Suprapubic skin (tissue), 4 donors: ENCODE results near the gene TGFBRAP1. TPM values are rescaled to one million over a fixed set of nuclear protein-coding genes. Genes with fewer than 3 reads are reported as not detected.

Experiments
- DNase-seq, 2 donors: peaks; one replicate each; pipeline ENCODE4 v3.0.0-alpha.2; 2019; ENCODE audit warnings: low spot score in 2 of 2
- H3K27ac ChIP-seq: fragments of 200-600 bp; sonication (generic); one replicate; pipeline ENCODE4 v1.5.1; 2019
- H3K27me3 ChIP-seq: fragments of 200-600 bp; sonication (generic); one replicate; pipeline ENCODE4 v1.5.1; 2019
- H3K36me3 ChIP-seq: fragments of 200-600 bp; sonication (generic); one replicate; pipeline ENCODE4 v1.5.1; 2019
- H3K4me1 ChIP-seq: fragments of 200-600 bp; sonication (generic); one replicate; pipeline ENCODE4 v1.5.1; 2019
- H3K4me3 ChIP-seq: fragments of 200-600 bp; sonication (generic); one replicate; pipeline ENCODE4 v1.5.1; 2019; ENCODE audit warnings: mild to moderate bottlenecking
- H3K9me3 ChIP-seq: fragments of 200-600 bp; sonication (generic); one replicate; pipeline ENCODE4 v1.5.1; 2019
- EP300 ChIP-seq: sonication (generic); formaldehyde crosslinking; IDR thresholded peaks from one replicate; pipeline ENCODE4 v1.6.1; 2017; ENCODE audit warnings: antibody characterized with exemption
- POLR2A ChIP-seq, 2 donors: fragments of 450-650 bp; IDR thresholded peaks; one replicate each; pipeline ENCODE4 v1.6.1; 2017; ENCODE audit warnings: antibody characterized with exemption in 2 of 2, mild to moderate bottlenecking in 2 of 2, moderate library complexity in 2 of 2
- POLR2AphosphoS5 ChIP-seq, 3 donors: sonication (generic); formaldehyde crosslinking; IDR thresholded peaks; one replicate each; pipeline ENCODE4 v1.6.1; 2017; ENCODE audit warnings: antibody characterized with exemption in 3 of 3
- WGBS: methylation state at CpG from one replicate; pipeline ENCODE4 v1.1.5; 2018; 5-methylcytosine and 5-hydroxymethylcytosine counted together
- total RNA-seq, 4 donors: library from RNA; depleted of rRNA; stranded (reverse); fragments of >200 nt; gene quantifications; one replicate each; pipeline ENCODE4 v1.1.0, GENCODE V29; 2016
- TF ChIP-seq, protein P1 (sequence below), 2 donors: fragments of 200-600 bp in 1 of 2; fragments of 450-650 bp in 1 of 2; sonication (generic) in 1 of 2; IDR thresholded peaks; one replicate each; pipeline ENCODE4 v1.5.1; 2016 to 2019; ENCODE audit warnings: antibody characterized with exemption in 2 of 2, mild to moderate bottlenecking in 1 of 2, moderate library complexity in 1 of 2

The TGFBRAP1 gene
- total RNA-seq, 4 donors from 2014 or later: 31.0 to 38.1 (median 36.9) TPM

DNA sequence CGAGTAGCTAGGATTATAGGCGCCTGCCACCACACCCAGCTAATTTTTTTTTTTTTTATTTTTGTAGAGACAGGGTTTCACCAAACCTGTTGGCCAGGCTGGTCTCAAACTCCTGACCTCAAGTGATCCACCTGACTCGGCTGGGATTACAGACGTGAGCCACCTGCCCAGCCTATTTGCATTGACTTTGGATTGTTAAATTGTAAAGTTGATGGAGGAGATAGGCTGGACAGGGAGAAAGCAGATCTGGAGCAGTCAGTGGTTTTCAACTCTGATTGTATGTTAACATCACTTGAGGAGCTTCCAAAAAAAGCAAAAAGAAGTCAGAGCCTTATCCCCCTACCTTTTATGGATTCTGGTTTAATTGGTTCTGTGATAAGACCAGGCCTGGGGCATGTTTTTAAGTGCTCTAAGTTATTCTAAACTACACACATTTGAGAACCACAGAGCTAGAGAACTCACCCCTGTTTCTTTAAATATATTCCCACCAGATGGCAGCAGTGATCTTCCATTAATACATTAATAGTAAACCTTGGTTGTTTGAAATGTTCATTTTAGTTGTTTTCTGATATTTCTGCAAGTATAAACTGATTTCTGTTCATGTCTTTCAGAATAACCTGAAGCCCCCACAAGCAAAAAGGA is 15.3 kb upstream of the TGFBRAP1 start:
- Histone ChIP-seq H3K9me3 (no peaks in the 10 kb centered on the region), H3K27ac (no peak overlapping the region), H3K27me3 (no peaks in the 10 kb centered on the region), H3K4me3 (no peak overlapping the region), H3K4me1 (no peaks in the 10 kb centered on the region), H3K36me3 (peaks cover 96% of the 10 kb centered on the region)
- WGBS: 69% methylated on average over 4 of the region's 4 CpGs
- no peak for TF ChIP-seq EP300
- TF ChIP-seq, protein P1, sequence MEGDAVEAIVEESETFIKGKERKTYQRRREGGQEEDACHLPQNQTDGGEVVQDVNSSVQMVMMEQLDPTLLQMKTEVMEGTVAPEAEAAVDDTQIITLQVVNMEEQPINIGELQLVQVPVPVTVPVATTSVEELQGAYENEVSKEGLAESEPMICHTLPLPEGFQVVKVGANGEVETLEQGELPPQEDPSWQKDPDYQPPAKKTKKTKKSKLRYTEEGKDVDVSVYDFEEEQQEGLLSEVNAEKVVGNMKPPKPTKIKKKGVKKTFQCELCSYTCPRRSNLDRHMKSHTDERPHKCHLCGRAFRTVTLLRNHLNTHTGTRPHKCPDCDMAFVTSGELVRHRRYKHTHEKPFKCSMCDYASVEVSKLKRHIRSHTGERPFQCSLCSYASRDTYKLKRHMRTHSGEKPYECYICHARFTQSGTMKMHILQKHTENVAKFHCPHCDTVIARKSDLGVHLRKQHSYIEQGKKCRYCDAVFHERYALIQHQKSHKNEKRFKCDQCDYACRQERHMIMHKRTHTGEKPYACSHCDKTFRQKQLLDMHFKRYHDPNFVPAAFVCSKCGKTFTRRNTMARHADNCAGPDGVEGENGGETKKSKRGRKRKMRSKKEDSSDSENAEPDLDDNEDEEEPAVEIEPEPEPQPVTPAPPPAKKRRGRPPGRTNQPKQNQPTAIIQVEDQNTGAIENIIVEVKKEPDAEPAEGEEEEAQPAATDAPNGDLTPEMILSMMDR (IDR thresholded peaks at IDR 0.05): peak in 1 of 2 donors; percentile 11
- no peak for DNase-seq

DNA sequence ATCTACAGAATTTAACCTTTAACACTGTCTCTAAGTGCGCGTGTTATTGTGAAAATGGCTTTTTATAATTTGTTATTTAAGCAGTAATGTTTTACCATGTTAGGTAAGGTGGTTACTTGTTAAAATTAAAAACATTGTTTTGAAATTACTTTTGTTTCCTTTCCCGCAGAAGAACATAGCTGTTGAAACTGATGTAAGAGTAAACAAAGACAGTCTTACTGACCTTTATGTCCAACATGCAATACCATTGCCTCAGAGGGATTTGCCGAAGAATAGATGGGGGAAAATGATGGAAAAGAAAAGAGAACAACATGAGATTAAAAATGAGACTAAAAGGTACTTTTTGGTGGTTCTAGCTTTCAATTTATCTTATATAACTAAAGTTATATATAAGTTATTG is 9.9 kb upstream of the TGFBRAP1 start:
- Histone ChIP-seq H3K27me3 (no peaks in the 10 kb centered on the region), H3K27ac (no peak overlapping the region), H3K36me3 (peaks cover 43% of the 10 kb centered on the region), H3K4me3 (no peak overlapping the region), H3K9me3 (no peaks in the 10 kb centered on the region), H3K4me1 (peaks cover 25% of the 10 kb centered on the region)
- TF ChIP-seq, protein P1 (IDR thresholded peaks at IDR 0.05): no peak
- TF ChIP-seq POLR2A (IDR thresholded peaks at IDR 0.05): no peak
- TF ChIP-seq EP300: no peak
- TF ChIP-seq POLR2AphosphoS5 (IDR thresholded peaks at IDR 0.05): no peak
- WGBS: 89% methylated on average over 4 of the region's 4 CpGs
- DNase-seq: no peak

DNA sequence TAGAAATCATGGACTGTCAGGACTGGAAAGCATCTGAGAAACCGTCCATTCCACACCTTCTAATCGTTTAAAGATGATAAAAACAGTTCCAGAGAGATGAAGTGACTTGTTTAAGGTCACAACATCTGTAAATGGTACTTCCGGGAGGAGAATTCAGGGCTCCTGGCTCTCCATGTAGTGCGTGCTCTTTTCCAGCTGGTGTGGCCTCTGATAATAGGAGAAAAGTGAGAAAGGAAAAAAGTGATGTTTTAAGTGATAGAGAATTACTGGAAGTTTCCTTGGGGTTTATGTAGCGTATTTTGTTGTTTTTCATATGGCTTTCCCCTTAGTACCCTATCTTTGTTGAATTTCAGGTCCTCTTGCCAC is 8.5 kb upstream of the TGFBRAP1 start:
- Histone ChIP-seq H3K9me3 (no peaks in the 10 kb centered on the region), H3K36me3 (peaks cover 29% of the 10 kb centered on the region), H3K4me3 (peak overlapping the region; percentile 93), H3K27ac (peak overlapping the region; percentile 93), H3K4me1 (peaks cover 25% of the 10 kb centered on the region), H3K27me3 (no peaks in the 10 kb centered on the region)
- no peak for DNase-seq
- TF ChIP-seq EP300: no peak
- no peak for TF ChIP-seq POLR2AphosphoS5 (IDR thresholded peaks at IDR 0.05)
- TF ChIP-seq, protein P1 (IDR thresholded peaks at IDR 0.05): no peak
- TF ChIP-seq POLR2A (IDR thresholded peaks at IDR 0.05): no peak
- WGBS: 5% methylated on average over 5 of the region's 5 CpGs

DNA sequence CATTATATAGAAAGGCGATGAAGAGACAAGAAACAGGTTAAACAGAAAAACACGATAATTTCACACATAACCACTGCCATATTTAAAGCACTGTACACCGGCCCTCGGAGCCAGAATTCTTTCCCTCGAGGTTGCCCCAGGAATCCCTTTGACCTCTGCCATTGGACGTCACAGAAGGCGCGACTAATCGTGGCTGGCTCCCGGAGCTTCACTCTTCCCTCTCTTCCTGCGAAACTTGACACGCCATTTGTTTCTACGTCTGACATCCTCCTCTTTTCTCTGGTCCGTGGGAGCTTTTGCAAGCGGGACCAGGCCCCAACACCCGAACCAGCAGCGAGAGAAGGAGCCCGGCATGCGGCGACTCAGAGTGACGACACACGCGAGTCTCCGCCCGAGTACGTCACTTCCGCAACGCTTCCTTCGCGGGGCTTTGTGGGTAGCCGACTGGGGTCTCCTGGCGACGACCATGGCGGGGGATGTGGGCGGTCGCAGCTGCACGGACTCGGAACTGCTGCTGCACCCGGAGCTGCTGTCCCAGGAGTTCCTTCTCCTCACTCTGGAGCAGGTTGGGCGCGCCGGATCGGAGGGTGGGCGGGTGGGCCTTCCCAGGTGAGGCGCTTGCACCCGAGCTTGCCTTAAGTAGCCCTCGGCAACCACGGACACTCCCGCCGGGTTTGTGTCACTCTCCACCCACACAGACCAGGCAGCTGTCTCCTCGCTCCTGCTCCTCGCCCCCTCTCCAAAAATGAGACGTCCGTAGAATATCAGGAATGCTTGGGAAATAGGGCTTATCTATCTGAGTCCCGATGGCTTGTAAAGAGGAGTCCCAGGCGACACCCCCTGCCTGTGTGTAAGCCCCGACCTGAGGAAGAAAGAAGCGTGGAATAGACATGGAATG is 7.8 kb upstream of the TGFBRAP1 start, which contains the start of gene C2orf49:
C2orf49 (plus strand) TSS at position 419 of the 898 bp plus-strand sequence; CDS start at position 467, 48 bp downstream.
- peak; percentile 93 to 94 for DNase-seq
- TF ChIP-seq EP300: no peak
- TF ChIP-seq, protein P1 (IDR thresholded peaks at IDR 0.05): no peak
- peak; percentile 51 to 75 (median 69) for TF ChIP-seq POLR2AphosphoS5 (IDR thresholded peaks at IDR 0.05)
- peak in 1 of 2 donors; percentile 56 for TF ChIP-seq POLR2A (IDR thresholded peaks at IDR 0.05)
- Histone ChIP-seq H3K27me3 (no peaks in the 10 kb centered on the region), H3K4me3 (peak within 1 kb of the TSS; percentile 93), H3K4me1 (peaks cover 25% of the 10 kb centered on the region), H3K9me3 (no peaks in the 10 kb centered on the region), H3K36me3 (peaks cover 22% of the 10 kb centered on the region), H3K27ac (peak within 1 kb of the TSS; percentile 93)
- WGBS: under 1% methylated on average over 38 of the region's 58 CpGs

DNA sequence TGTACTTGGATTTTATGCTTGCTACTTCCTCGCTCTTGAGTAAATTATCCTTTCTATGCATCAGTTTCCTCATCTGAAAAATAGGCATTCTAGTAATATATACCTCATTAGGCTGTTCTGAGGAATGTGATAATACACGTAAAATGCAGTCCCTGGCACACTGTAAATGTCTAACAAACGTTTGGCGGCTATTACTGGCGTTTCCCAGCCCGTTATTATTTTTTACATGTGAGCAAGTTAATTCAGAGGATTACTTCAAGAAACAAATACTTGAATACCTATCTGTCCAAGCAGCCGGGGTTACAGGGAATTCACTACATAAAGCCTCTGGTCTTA is 7.2 kb upstream of the TGFBRAP1 start:
- Histone ChIP-seq H3K27ac (peak overlapping the region; percentile 93), H3K4me1 (peaks cover 25% of the 10 kb centered on the region), H3K27me3 (no peaks in the 10 kb centered on the region), H3K4me3 (peak overlapping the region; percentile 93), H3K9me3 (no peaks in the 10 kb centered on the region), H3K36me3 (peaks cover 16% of the 10 kb centered on the region)
- WGBS: 3% methylated on average over 7 of the region's 7 CpGs
- TF ChIP-seq EP300 (no peak), POLR2AphosphoS5 (IDR thresholded peaks at IDR 0.05) (no peak), POLR2A (IDR thresholded peaks at IDR 0.05) (no peak)
- TF ChIP-seq, protein P1 (IDR thresholded peaks at IDR 0.05): no peak
- DNase-seq: no peak
